ENCODE data around the gene VPREB1.
"Not testable (repeated sequence)": the region's sequence is repeated elsewhere in the genome, so short reads cannot be mapped to it uniquely, and the experiment has no call there.

VPREB1 gene

GRCh38 chr22:22214819-22215329, 29.7 kb upstream of the VPREB1 start:
- no peak for DNase-seq (ENCODE audit: low read depth)

GRCh38 chr22:22215659-22216449, 28.7 kb upstream of the VPREB1 start:
- no peak for DNase-seq (ENCODE audit: low read depth)

GRCh38 chr22:22216450-22216959, 28.1 kb upstream of the VPREB1 start:
- DNase-seq (ENCODE audit: low read depth), result no peak

GRCh38 chr22:22218302-22218701, 26.3 kb upstream of the VPREB1 start:
- DNase-seq (ENCODE audit: low read depth), result no peak

GRCh38 chr22:22219140-22219996, 25.2 kb upstream of the VPREB1 start:
- DNase-seq (ENCODE audit: low read depth), result no peak

- not testable (repeated sequence) for DNase-seq (ENCODE audit: low read depth)
Observed at GRCh38 chr22:22221043-22221442, 23.5 kb upstream of the VPREB1 start.

- no peak for DNase-seq (ENCODE audit: low read depth)
Observed at GRCh38 chr22:22226448-22227187, 18.0 kb upstream of the VPREB1 start.

- no peak for DNase-seq (ENCODE audit: low read depth)
Observed at GRCh38 chr22:22228421-22228820, 16.2 kb upstream of the VPREB1 start.

- DNase-seq (ENCODE audit: low read depth), result no peak
Observed at GRCh38 chr22:22228921-22229320, 15.7 kb upstream of the VPREB1 start.

GRCh38 chr22:22229683-22230420, 14.7 kb upstream of the VPREB1 start:
- no peak for DNase-seq (ENCODE audit: low read depth)

GRCh38 chr22:22230438-22230837, 14.1 kb upstream of the VPREB1 start:
- DNase-seq (ENCODE audit: low read depth), result no peak

GRCh38 chr22:22233081-22233480, 11.5 kb upstream of the VPREB1 start:
- no peak for DNase-seq (ENCODE audit: low read depth)

- DNase-seq (ENCODE audit: low read depth), result peak; percentile 60
Observed at GRCh38 chr22:22235558-22235957, 9.0 kb upstream of the VPREB1 start.

- no peak for DNase-seq (ENCODE audit: low read depth)
Observed at GRCh38 chr22:22237521-22237920, 7.1 kb upstream of the VPREB1 start.

GRCh38 chr22:22239311-22239939, 5.2 kb upstream of the VPREB1 start:
- DNase-seq (ENCODE audit: low read depth), result no peak

- no peak for DNase-seq (ENCODE audit: low read depth)
Observed at GRCh38 chr22:22241554-22241898, 3.1 kb upstream of the VPREB1 start.

- no peak for DNase-seq (ENCODE audit: low read depth)
Observed at GRCh38 chr22:22242488-22242887, 2.1 kb upstream of the VPREB1 start.

- DNase-seq (ENCODE audit: low read depth), result no peak
Observed at GRCh38 chr22:22243033-22243680, 1.4 kb upstream of the VPREB1 start.

GRCh38 chr22:22245256-22245909, 797 bp downstream of the VPREB1 start:
- DNase-seq (ENCODE audit: low read depth), result no peak

All from activated T-cell treated with anti-CD3 and anti-CD28 coated beads for 24 hours (primary cell).